Testis (tissue), 2 donors: ENCODE measurements around the gene KRT15.

Source experiments
- CTCF ChIP-seq, 3 experiments: fragments of 450-650 bp in 2 of 3; fragments of 200-600 bp in 1 of 3; sonication (generic) in 1 of 3; IDR thresholded peaks; one replicate each; pipeline ENCODE4 v1.5.1; 2016 to 2019; ENCODE audit warnings: antibody characterized with exemption in 3 of 3, mild to moderate bottlenecking in 2 of 3, moderate library complexity in 1 of 3
- POLR2A ChIP-seq: fragments of 450-650 bp; IDR thresholded peaks from one replicate; pipeline ENCODE4 v1.6.1; 2017; ENCODE audit warnings: antibody characterized with exemption, mild to moderate bottlenecking, moderate library complexity

- no peak for TF ChIP-seq CTCF (IDR thresholded peaks at IDR 0.05)
- no peak for TF ChIP-seq POLR2A
Observed at GRCh38 chr17:41480136-41480535, 38.6 kb downstream of the KRT15 start.
